ENCODE measurements around the gene TPT1. TPM values are rescaled to one million over a fixed set of nuclear protein-coding genes. Genes with fewer than 3 reads are reported as not detected.

TPT1 gene
- total and polyA plus RNA-seq, 9 of the 15 experiments (the other 6 are each of a cell fraction or from before 2014, with no cell fraction given): 602 to 2,508 (median 1,784) TPM

DNA sequence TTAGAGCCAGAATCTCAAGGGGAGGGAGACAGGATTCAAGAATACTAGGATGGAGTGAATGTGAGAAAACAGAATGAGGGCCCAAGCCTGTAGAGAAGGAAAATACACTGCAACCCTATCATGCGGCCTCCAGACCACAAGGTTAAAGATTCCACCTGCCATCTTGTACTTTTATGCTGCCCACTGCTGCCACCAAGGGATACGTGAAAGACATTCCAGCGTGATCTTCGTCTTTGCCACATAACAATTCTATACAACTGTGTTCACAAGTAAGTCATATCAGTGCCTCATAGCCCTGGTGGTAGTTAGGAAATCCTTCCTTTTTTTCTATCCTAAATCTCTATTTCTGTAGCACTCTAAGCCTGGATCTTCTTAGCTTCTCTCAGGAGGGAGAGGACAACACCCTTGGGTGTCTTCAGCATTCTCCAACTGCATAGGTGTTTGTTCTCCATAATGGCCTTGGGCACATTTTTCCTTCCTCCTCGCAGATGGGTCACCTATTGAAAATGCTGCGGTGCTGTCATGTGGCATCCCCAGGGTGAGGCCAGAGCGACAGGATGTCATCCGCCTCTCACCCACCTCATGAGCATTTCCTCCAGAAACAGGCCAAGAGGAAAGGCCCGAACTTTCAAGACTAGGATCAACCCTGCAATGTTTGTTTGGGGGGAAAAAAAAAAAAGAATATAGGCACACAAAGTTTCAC is 13.6 kb downstream of the TPT1 start:
- WGBS (ENCODE audit: insufficient coverage, low coverage, missing lambda C conversion rate): 78% methylated on average over 9 of the region's 9 CpGs
- H3K9me3 ChIP-seq (replicated peaks; ENCODE audit: control insufficient read depth, insufficient read depth, low read depth, low read length): no peaks in the 10 kb centered on the region
- no peak overlapping the region for H3K9ac ChIP-seq (ENCODE audit: insufficient read depth in 1 of 2, low read depth in 2 of 2, low read length in 2 of 2)
- TF ChIP-seq, protein P1, sequence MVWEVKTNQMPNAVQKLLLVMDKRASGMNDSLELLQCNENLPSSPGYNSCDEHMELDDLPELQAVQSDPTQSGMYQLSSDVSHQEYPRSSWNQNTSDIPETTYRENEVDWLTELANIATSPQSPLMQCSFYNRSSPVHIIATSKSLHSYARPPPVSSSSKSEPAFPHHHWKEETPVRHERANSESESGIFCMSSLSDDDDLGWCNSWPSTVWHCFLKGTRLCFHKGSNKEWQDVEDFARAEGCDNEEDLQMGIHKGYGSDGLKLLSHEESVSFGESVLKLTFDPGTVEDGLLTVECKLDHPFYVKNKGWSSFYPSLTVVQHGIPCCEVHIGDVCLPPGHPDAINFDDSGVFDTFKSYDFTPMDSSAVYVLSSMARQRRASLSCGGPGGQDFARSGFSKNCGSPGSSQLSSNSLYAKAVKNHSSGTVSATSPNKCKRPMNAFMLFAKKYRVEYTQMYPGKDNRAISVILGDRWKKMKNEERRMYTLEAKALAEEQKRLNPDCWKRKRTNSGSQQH (CRISPR knock-in tag; IDR thresholded peaks at IDR 0.05): no peak
- TF ChIP-seq HDAC3 (IDR thresholded peaks at IDR 0.05; ENCODE audit: borderline replicate concordance, partially characterized antibody) (no peak), CBX3 (IDR thresholded peaks at IDR 0.05; ENCODE audit: borderline replicate concordance in 1 of 2, low read length in 2 of 2) (no peak), TRIM28 (IDR thresholded peaks at IDR 0.05) (no peak), ZNF584 (CRISPR knock-in tag; IDR thresholded peaks at IDR 0.05; ENCODE audit: low read depth) (no peak), ARID2 (IDR thresholded peaks at IDR 0.05) (no peak)
- DNase-seq (ENCODE audit: extremely low read depth in 1 of 4, low spot score in 3 of 4) (no peak), FAIRE-seq (no peak), ATAC-seq (no peak)
- no peak overlapping the region for H3K27ac ChIP-seq (ENCODE audit: extremely low read depth, low read depth, low read length)
- ChIA-PET POLR2A (interaction anchor here (0.6 kb wide), 1 partner anchor 10 kb away, joined by 3 read pairs; no protein-coding TSS in a partner anchor), CTCF (ENCODE audit: low intra/inter-chr PET ratio) (interaction anchor here (0.8 kb wide), 1 partner anchor 354 kb away, joined by 3 read pairs; no protein-coding TSS in a partner anchor)
- no TSS peak for BruUV-seq (replicated peaks)
- H3K79me2 ChIP-seq (ENCODE audit: control insufficient read depth, insufficient read depth, low read length): no peaks in the 10 kb centered on the region
- no peak overlapping the region for H3K4me2 ChIP-seq (ENCODE audit: insufficient read depth, low read length)
- H3K36me3 ChIP-seq (ENCODE audit: control insufficient read depth, insufficient read depth, low read length): no peaks in the 10 kb centered on the region
- H3K9me1 ChIP-seq (ENCODE audit: control insufficient read depth, insufficient read depth, low read length): no peaks in the 10 kb centered on the region
- no peaks in the 10 kb centered on the region for H3K27me3 ChIP-seq (ENCODE audit: control insufficient read depth in 2 of 2, insufficient read depth in 2 of 2, low read length in 2 of 2)
- H3K4me3 ChIP-seq: no peak overlapping the region
- intact Hi-C loops (cut with micrococcal nuclease): no loop called here
- no peak overlapping the region for H2AFZ ChIP-seq (ENCODE audit: low read depth, low read length)
- in situ Hi-C loops (cut with MboI): no loop called here
- peaks cover 13 to 20% of the 10 kb centered on the region in 2 experiments; a peak in 4 of 5 replicates for H3K4me1 ChIP-seq (replicated peaks in 1 of 2; ENCODE audit: control insufficient read depth in 2 of 2, insufficient read depth in 2 of 2, low read length in 2 of 2)
- H4K20me1 ChIP-seq (replicated peaks; ENCODE audit: control insufficient read depth, insufficient read depth, low read length): no peaks in the 10 kb centered on the region
